Cardiac muscle cell (in vitro differentiated cells and primary cell): Measurements from ENCODE around the gene TBC1D8. TPM values are rescaled to one million over a fixed set of nuclear protein-coding genes. Genes with fewer than 3 reads are reported as not detected.

ENCODE experiments used
- DNase-seq, 2 donors: peaks; one replicate each; pipeline versions ENCODE4 v3.0.0 to v3.0.0-alpha.2; 2010 to 2017; ENCODE audit warnings: low read depth in 1 of 2, low spot score in 1 of 2
- H3K27ac ChIP-seq: fragments of 200-600 bp; sonication (generic); 2 replicates; pipeline ENCODE4 v1.5.1; 2016
- H3K27me3 ChIP-seq: fragments of 200-600 bp; sonication (generic); 2 replicates; pipeline ENCODE4 v1.6.0; 2016; ENCODE audit warnings: control low read depth
- H3K36me3 ChIP-seq: fragments of 200-600 bp; sonication (generic); 2 replicates; pipeline ENCODE4 v1.5.1; 2016; ENCODE audit warnings: control low read depth
- H3K4me1 ChIP-seq: fragments of 200-600 bp; sonication (generic); 2 replicates; pipeline ENCODE4 v1.8.1; 2017; ENCODE audit warnings: low read depth, mild to moderate bottlenecking, mixed run types
- H3K4me3 ChIP-seq: fragments of 200-600 bp; sonication (generic); 2 replicates; pipeline ENCODE4 v1.5.1; 2016; ENCODE audit warnings: mild to moderate bottlenecking
- H3K9me3 ChIP-seq: fragments of 200-600 bp; sonication (generic); 2 replicates; pipeline ENCODE4 v1.5.1; 2017; ENCODE audit warnings: low read depth, mild to moderate bottlenecking, control low read depth
- CTCF ChIP-seq: IDR thresholded peaks from 2 replicates; pipeline ENCODE4 v1.5.1; 2012; ENCODE audit warnings: low read depth, mild to moderate bottlenecking, low read length
- polyA plus RNA-seq: library from polyadenylated mRNA; unstranded; fragments of >200 nt; fragmentation: Nextera tagmentation; extraction: Ambion mirVana; gene quantifications from 2 replicates; pipeline ENCODE4 v1.2.1, GENCODE V29; 2016
- total RNA-seq: library from RNA; depleted of rRNA; stranded (reverse); fragments of >200 nt; gene quantifications from 2 replicates; pipeline ENCODE4 v1.2.3, GENCODE V29; 2016

TBC1D8 gene
- total and polyA plus RNA-seq, 2 experiments from 2014 or later: 15.2 to 23.2 TPM

DNA sequence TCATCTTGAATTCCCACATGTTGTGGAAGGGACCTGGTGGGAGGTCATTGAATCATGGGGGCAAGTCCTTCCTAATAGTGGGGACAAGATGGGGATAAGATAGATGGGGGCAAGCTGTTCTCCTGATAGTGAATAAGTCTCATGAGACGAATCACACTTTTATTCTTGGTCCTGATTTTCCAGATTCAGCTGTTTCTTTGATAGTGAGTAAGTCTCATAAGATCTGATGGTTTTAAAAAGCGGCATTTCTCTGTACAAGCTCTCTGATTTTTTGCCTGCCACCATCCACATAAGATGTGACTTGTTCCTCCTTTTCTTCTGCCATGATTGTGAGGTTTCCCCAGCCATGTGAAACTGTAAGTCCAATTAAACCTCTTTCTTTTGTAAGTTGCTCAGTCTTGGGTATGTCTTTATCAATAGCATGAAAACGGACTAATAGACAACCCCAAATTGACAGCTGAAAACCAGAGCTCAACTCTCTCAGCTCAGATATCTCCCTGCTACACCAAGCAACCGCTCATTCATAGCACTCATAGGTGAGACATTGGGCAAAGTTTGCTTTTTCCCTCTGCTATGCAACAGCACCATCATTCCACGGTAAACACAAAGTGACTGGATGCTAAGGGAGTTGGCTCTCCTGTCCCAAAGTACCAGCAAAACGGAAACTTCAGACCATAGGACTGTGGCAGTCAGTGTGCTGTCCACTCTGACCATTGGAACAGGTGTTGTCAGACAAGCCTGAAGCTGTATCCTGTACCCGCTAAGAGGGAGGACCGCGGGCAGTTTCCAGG, 44.9 kb upstream of the TBC1D8 start:
- peaks cover 3% of the 10 kb centered on the region for H3K4me1 ChIP-seq
- no peaks in the 10 kb centered on the region for H3K27me3 ChIP-seq
- H3K4me3 ChIP-seq: no peak overlapping the region
- H3K27ac ChIP-seq: no peak overlapping the region
- H3K36me3 ChIP-seq: no peaks in the 10 kb centered on the region
- no peak for DNase-seq
- TF ChIP-seq CTCF: no peak
- no peaks in the 10 kb centered on the region for H3K9me3 ChIP-seq

DNA sequence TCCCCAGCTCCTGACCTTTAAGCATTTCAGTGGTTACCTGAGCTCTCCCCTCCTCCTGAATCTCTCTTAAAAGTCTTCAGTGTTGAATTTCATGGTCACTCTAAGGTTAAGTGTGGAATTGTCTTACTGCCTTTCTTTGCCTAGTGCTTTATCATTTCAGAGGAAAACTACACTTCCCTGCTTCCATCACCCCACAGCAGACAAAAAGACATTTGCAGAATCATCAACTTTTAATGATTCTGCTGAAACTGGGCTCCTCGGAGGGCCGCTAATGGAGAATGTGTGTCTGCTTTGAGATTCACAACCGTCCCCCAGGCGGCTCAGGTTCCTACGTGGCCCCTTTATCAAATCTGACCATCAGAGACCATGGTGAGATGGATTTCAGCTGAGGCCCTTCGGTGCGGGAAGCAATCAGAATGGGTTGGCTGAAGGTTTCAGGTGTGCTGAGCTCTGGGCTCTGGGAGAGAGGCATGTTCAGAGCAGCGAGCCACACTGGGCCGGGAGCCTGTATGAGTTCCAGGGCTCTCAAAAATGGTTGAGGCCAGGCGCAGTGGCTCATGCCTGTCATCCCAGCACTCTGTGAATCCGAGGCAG, 41.9 kb upstream of the TBC1D8 start:
- H3K4me1 ChIP-seq: peaks cover 8% of the 10 kb centered on the region
- H3K27me3 ChIP-seq: no peaks in the 10 kb centered on the region

GRCh38 chr2:101190747-101191516, 39.8 kb upstream of the TBC1D8 start:
- Histone ChIP-seq H3K27me3 (no peaks in the 10 kb centered on the region), H3K4me1 (peaks cover 8% of the 10 kb centered on the region), H3K36me3 (no peaks in the 10 kb centered on the region), H3K9me3 (no peaks in the 10 kb centered on the region), H3K4me3 (no peak overlapping the region), H3K27ac (peak overlapping the region; percentile 34)
- TF ChIP-seq CTCF: no peak
- DNase-seq: peak in 1 of 2 donors; percentile 16

More for the DNA sequence above, 41.9 kb upstream of the TBC1D8 start:
- Histone ChIP-seq H3K9me3 (no peaks in the 10 kb centered on the region), H3K36me3 (no peaks in the 10 kb centered on the region), H3K4me3 (no peak overlapping the region), H3K27ac (no peak overlapping the region)
- DNase-seq: no peak
- no peak for TF ChIP-seq CTCF

DNA sequence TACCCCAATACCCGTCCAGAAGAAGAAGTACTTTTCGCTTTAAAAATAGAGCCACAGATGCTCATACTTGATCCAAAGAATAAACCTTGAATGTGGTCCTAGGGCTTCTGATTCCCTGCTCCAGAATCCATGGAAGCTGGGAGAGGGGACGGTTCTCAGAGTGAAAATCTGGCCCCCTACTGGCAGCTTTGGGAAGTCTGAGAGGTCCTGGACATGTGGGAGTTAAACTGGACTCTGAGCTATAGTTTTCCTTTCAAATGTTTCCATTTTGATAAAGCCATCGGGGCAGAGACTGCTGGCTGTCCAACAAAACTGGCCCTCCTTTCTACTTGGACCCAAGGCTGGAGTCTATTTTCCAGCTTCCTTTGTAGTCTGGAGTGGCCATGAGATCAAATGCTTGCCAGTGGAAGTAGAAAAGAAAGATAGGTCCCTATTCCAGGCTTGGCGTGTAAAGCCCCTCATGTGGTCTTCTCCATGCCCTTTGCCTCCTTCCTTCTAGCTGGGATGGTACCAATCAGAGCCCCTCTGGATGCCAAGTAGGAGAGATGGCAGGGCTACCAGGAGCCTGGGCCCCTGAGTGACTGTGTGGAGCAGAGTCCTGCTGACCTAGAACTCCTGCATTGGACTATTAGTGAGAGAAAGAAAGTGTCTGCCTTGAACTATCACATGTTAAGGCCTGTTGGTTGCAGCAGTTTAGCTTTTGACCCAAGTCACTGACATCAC, 37.7 kb upstream of the TBC1D8 start:
- Histone ChIP-seq H3K4me1 (peaks cover 8% of the 10 kb centered on the region), H3K36me3 (no peaks in the 10 kb centered on the region), H3K27me3 (no peaks in the 10 kb centered on the region), H3K9me3 (no peaks in the 10 kb centered on the region), H3K27ac (no peak overlapping the region), H3K4me3 (no peak overlapping the region)
- DNase-seq: peak; percentile 30 to 64
- peak; percentile 77 for TF ChIP-seq CTCF

GRCh38 chr2:101187131-101187530, 35.9 kb upstream of the TBC1D8 start:
- no peak for TF ChIP-seq CTCF
- Histone ChIP-seq H3K27me3 (no peaks in the 10 kb centered on the region), H3K4me3 (no peak overlapping the region), H3K36me3 (no peaks in the 10 kb centered on the region), H3K9me3 (no peaks in the 10 kb centered on the region), H3K4me1 (peaks cover 8% of the 10 kb centered on the region), H3K27ac (no peak overlapping the region)
- no peak for DNase-seq
